Lower leg skin (tissue), 3 donors: Measurements from ENCODE around the gene YTHDF1.

Experiments
- CTCF ChIP-seq, 3 donors: fragments of 450-650 bp; IDR thresholded peaks; one replicate each; pipeline ENCODE4 v1.5.1; 2016; ENCODE audit warnings: antibody characterized with exemption in 3 of 3, mild to moderate bottlenecking in 3 of 3, moderate library complexity in 2 of 3
- POLR2A ChIP-seq, 2 donors: fragments of 450-650 bp; IDR thresholded peaks; one replicate each; pipeline ENCODE4 v1.6.1; 2016 to 2017; ENCODE audit warnings: antibody characterized with exemption in 2 of 2, mild to moderate bottlenecking in 1 of 2, moderate library complexity in 1 of 2

GRCh38 chr20:63165356-63166192, 50.4 kb downstream of the YTHDF1 start:
- TF ChIP-seq POLR2A (IDR thresholded peaks at IDR 0.05) (no peak), CTCF (IDR thresholded peaks at IDR 0.05) (no peak)
